Coronary artery (tissue), 2 donors: ENCODE measurements around the gene ABCC9.
"Not testable (repeated sequence)": the region's sequence is repeated elsewhere in the genome, so short reads cannot be mapped to it uniquely, and the experiment has no call there.

Source experiments
- DNase-seq: peaks from one replicate; pipeline ENCODE4 v3.0.0-alpha.2; 2017; ENCODE audit warnings: low spot score
- H3K27ac ChIP-seq, 2 donors: fragments of 200-600 bp; sonication (generic); one replicate each; pipeline ENCODE4 v1.5.1; 2016 to 2019
- H3K4me3 ChIP-seq: fragments of 200-600 bp; sonication (generic); 2 replicates; pipeline ENCODE4 v1.5.1; 2016; ENCODE audit warnings: mild to moderate bottlenecking, moderate library complexity
- TF ChIP-seq, protein P1 (sequence below): fragments of 200-600 bp; sonication (generic); IDR thresholded peaks from one replicate; pipeline ENCODE4 v1.5.1; 2019; ENCODE audit warnings: antibody characterized with exemption

ABCC9 gene

DNA sequence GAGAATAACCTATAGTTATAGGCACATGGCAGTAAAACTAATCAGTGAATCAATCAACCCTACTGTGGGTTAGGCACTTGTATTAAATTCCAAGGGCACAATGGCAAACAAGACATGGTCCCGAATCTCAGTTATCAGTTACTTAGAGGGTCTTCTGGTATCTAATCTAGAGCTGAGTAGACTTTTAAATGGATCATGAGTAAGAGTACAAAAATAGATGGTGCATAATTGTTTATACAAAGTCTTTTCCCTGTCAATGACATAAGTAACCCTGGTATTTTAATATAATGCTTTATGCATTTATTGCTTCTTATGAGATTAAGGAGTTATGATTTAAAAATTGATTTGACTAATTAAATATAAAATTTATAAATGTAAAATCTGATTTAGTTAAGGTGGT is 143.7 kb downstream of the ABCC9 start:
- Histone ChIP-seq H3K27ac (no peak overlapping the region), H3K4me3 (no peak overlapping the region)
- TF ChIP-seq, protein P1, sequence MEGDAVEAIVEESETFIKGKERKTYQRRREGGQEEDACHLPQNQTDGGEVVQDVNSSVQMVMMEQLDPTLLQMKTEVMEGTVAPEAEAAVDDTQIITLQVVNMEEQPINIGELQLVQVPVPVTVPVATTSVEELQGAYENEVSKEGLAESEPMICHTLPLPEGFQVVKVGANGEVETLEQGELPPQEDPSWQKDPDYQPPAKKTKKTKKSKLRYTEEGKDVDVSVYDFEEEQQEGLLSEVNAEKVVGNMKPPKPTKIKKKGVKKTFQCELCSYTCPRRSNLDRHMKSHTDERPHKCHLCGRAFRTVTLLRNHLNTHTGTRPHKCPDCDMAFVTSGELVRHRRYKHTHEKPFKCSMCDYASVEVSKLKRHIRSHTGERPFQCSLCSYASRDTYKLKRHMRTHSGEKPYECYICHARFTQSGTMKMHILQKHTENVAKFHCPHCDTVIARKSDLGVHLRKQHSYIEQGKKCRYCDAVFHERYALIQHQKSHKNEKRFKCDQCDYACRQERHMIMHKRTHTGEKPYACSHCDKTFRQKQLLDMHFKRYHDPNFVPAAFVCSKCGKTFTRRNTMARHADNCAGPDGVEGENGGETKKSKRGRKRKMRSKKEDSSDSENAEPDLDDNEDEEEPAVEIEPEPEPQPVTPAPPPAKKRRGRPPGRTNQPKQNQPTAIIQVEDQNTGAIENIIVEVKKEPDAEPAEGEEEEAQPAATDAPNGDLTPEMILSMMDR: no peak
- DNase-seq: no peak

DNA sequence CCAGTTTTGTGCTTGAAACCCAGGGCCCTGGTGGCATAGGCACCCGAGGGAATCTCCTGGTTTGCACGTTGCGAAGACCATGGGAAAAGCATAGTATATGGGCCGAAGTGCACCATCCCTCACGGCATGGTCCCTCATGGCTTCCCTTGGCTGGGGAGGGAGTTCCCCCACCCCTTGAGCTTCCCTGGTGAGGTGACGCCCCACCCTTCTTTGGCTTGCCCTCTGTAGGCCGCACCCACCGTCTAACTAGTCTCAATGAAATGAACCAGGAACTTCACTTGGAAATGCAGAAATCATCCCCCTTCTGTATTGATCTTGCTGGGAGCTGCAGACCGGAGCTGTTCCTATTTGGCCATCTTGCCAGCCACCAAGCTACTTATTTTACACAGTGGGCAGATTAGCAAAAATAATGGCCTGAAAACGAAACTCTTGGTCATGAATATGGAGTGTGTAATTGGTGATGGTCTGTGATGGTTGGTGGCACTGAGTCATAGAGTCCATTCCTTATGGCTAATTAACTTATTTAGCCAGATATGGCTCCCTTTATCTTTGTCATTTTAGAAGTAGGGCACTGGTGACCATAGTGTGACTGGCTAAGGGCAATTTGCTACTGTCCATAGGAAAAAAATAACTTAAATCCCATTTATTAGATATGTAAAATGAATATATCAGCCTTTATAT is 145.4 kb downstream of the ABCC9 start:
- H3K27ac ChIP-seq: no peak overlapping the region
- no peak for DNase-seq
- no peak overlapping the region for H3K4me3 ChIP-seq

DNA sequence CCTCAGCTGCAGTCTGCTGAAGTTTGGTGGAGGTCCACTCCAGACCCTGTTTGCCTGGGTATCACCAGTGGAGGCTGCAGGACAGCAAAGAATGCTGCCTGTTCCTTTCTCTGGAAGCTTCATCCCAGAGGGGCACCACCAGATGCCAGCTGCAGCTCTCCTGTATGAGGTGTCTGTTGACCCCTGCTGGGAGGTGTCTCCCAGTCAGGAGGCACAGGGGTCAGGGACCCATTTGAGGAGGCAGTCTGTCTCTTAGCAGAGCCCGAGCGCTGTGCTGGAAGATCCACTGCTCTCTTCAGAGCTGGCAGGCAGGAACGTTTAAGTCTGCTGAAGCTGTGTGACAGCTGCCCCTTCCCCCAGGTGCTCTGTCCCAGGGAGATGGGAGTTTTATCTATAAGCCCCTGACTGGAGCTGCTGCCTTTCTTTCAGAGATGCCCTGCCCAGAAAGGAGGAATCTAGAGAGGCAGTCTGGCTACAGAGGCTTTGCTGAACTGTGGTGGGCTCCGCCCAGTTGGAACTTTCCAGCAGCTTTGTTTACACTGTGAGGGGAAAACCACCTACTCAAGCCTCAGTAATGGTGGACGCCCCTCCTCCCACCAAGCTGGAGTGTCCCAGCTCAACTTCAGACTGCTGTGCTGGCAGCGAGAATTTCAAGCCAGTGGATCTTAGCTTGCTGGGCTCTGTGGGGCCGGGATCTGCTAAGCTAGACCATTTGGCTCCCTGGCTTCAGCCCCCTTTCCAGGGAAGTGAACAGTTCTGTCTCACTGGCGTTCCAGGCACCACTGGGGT is 146.2 kb downstream of the ABCC9 start:
- H3K27ac ChIP-seq, DNase-seq, H3K4me3 ChIP-seq: not testable (repeated sequence)

More for the DNA sequence above, 145.4 kb downstream of the ABCC9 start:
- TF ChIP-seq, protein P1: no peak

DNA sequence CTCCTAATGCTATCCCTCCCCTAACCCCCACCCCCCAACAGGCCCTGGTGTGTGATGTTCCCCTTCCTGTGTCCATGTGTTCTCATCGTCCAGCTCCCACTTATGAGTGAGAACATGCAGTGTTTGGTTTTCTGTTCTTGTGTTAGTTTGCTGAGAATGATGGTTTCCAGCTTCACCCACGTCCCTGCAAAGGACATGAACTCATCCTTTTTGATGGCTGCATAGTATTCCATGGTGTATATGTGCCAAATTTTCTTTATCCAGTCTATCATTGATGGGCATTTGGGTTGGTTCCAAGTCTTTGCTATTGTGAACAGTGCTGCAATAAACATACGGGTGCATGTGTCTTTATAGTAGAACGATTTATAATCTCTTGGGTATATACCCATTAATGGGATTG is 151.5 kb downstream of the ABCC9 start:
- DNase-seq, H3K27ac ChIP-seq: not testable (repeated sequence)

DNA sequence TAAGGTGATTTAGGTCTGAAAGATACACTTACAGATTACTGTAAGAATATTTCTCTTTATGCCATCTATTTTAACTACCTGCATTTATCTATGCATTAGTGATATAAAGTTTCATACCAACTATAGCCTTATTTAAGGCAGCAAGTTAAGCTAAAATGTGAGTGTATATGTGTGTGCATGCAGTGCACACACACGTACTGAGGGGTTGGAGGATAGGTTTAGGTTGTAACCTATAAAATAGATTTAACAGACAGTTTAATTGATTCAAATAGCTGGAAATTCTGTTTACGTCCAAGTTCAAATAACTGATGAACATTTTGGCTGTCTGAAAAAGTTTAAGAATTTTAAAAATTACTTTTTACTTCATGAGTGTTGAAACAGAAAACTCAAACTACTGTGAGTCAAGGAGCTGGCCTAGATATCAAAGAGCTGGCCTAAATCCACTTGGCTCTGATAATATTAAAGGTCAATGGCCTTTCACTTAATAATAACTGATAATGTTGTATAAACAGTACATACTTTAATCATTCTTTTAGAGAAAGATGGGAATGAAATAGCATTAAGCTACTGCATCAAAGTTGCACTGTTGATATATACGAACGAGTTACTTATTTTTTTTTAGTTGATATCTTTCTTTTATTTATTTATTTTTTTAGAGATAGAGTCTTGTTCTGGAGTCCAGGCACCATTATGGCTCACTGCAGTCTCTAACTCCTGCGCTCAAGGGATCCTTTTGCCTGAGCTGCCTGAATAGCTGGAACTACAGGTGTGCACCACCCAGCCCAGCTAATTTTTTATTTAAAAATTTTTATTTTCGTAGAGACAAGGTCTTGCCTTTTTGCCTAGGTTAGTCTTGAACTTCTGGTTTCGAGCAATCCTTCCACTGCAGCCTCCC is 152.9 kb downstream of the ABCC9 start:
- DNase-seq: no peak
- Histone ChIP-seq H3K27ac (no peak overlapping the region), H3K4me3 (no peak overlapping the region)
- TF ChIP-seq, protein P1: no peak

More for the DNA sequence above, 151.5 kb downstream of the ABCC9 start:
- H3K4me3 ChIP-seq: not testable (repeated sequence)

DNA sequence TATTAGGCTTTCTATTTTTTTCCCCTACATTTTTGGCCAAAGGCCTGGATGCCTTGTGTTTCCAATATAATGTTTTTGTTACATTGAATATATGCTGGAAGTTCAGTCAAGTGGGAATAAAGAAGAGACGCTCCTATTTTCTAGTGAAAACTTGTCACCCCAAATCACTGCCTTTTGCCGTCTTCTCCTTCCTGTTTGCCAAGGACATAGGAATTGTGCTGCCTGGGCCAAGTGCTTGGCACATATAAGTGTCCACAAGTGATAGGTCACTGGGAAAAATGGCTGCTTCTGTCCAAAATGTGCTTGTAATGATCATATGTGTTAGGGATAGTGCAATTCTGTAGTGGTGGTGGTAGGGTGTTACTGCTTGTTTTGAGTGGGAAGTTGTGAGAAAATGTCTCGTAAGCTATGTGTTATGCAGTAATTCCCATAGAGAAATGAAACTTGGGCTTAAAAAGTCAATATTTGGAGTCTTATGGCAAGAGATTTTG is 155.1 kb downstream of the ABCC9 start:
- TF ChIP-seq, protein P1: no peak
- Histone ChIP-seq H3K27ac (peak overlapping the region in 1 of 2 donors; percentile 49), H3K4me3 (no peak overlapping the region)
- no peak for DNase-seq

DNA sequence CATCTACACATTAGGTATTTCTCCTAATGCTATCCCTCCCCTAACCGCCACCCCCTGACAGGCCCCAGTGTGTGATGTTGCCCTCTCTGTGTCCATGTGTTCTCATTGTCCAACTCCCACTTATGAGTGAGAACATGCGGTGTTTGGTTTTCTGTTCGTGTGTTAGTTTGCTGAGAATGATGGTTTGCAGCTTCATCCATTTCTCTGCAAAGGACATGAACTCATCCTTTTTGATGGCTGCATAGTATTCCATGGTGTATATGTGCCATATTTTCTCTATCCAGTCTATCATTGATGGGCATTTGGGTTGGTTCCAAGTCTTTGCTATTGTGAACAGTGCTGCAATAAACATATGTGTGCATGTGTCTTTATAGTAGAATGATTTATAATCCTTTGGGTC is 158.5 kb downstream of the ABCC9 start:
- not testable (repeated sequence) for H3K27ac ChIP-seq, DNase-seq, H3K4me3 ChIP-seq

DNA sequence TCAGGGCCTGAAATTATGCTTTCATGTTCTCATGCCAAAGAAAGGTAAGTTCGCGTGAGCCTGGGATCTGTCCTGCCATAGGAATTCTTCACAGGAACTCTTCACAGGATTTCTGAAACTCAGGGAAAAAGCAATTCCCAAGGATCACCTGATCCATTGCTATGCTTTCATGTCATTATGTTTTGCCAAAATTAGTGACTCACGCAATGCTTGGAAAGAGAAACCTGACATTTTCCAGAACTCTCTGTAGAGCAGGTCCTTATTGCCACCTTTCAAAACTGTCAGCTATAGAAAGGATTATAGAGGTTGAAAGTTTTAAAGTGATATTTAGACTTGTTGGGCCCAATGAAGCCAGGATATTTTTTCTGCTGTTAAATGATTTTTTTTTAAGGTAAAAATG is 160.4 kb downstream of the ABCC9 start:
- no peak overlapping the region for H3K4me3 ChIP-seq
- no peak for DNase-seq
- H3K27ac ChIP-seq: no peak overlapping the region
- TF ChIP-seq, protein P1: no peak
